Measurements from ENCODE around the gene NRM.
"Not testable (repeated sequence)": the region's sequence is repeated elsewhere in the genome, so short reads cannot be mapped to it uniquely, and the experiment has no call there.

The NRM gene

GRCh38 chr6:30672445-30673253 is 18.1 kb downstream of the NRM start, which contains the start of gene DHX16:
TSS of gene DHX16 (minus strand) at chr6:30673006. CDS start at chr6:30672841, 165 bp downstream.
- Mint-ChIP-seq H3K4me3 (peak within 1 kb of the TSS; percentile 83), H3K36me3 (peaks cover 7% of the 10 kb centered on the region), H3K27me3 (no peaks in the 10 kb centered on the region)

DNA sequence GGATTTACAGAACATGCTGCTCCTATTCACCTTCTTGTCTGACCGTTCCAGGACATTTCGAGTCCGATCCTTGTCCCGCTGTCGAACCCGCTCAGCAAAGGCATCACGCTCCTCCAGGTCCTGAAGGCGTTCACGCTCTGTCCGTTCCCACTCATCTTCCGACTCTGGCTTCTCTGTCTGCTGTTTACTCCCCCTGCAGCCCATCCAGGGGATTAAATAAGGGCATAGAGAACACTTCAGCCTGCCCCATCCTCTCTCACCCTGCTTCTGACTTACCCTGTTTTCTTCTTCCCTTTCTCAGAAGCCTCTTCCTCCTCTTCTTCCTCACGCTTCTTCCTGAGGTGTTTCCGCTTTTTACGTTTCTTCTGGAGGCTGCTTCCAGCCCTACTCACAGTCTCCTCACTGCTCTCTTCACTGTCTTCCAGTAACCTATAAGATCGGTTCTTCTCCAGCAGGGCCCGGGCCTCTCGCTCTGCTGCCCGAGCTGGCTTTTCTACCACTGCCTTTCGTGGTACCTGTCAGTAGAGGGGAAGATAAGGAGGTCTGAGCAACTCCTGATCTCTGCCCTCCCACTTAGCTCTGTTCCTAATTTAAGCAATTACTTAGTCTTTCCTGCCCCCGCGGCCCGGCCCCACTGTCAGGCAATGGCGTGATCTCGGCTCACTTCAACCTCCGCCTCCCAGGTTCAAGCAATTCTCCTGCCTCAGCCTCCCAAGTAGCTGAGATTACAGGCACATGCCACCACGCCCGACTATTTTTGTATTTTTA is 19.8 kb downstream of the NRM start:
- H3K36me3 Mint-ChIP-seq, result peaks cover 4% of the 10 kb centered on the region
- no peaks in the 10 kb centered on the region for H3K27me3 Mint-ChIP-seq
- no peaks in the 10 kb centered on the region for H3K9me3 Mint-ChIP-seq (ENCODE audit: low read depth)
- H3K4me3 Mint-ChIP-seq, result peak overlapping the region; percentile 83
- peak overlapping the region; percentile 71 for H3K27ac Mint-ChIP-seq
- H3K4me1 Mint-ChIP-seq (ENCODE audit: low read depth), result peaks cover 43% of the 10 kb centered on the region

More at GRCh38 chr6:30672445-30673253, 18.1 kb downstream of the NRM start, which contains the start of gene DHX16:
- H3K9me3 Mint-ChIP-seq (ENCODE audit: low read depth), result no peaks in the 10 kb centered on the region
- H3K27ac Mint-ChIP-seq, result peak within 1 kb of the TSS; percentile 79
- peaks cover 36% of the 10 kb centered on the region for H3K4me1 Mint-ChIP-seq (ENCODE audit: low read depth)

DNA sequence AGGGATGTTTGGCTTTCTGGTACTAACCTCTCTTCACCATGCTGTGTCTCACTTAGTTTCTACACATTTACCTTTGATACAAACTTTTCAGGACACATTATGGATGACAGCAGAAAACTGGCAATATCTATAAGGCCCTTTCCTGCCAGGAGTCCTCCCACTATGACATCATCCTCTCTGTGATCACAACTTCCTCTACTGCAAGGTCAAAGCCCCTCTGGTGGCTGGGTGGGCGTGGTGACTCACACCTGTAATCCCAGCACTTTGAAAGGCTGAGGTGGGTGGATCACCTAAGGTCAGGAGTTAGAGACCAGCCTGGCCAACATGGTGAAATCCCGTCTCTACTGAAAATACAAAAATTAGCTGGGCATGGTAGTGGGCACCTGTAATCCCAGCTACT is 24.5 kb downstream of the NRM start:
- not testable (repeated sequence) for H3K4me3 Mint-ChIP-seq; H3K27me3 Mint-ChIP-seq; H3K9me3 Mint-ChIP-seq (ENCODE audit: low read depth)
- Mint-ChIP-seq H3K36me3 (peaks cover 14% of the 10 kb centered on the region), H3K4me1 (ENCODE audit: low read depth) (peaks cover 32% of the 10 kb centered on the region), H3K27ac (peak overlapping the region; percentile 61)

- Mint-ChIP-seq H3K27ac (peak overlapping the region; percentile 22), H3K36me3 (peaks cover 11% of the 10 kb centered on the region)
These were observed 25.6 kb downstream of the NRM start for GRCh38 chr6:30664994-30665767.

GRCh38 chr6:30657922-30658321 is 32.9 kb downstream of the NRM start:
- H3K4me1 Mint-ChIP-seq (ENCODE audit: low read depth); H3K9me3 Mint-ChIP-seq (ENCODE audit: low read depth); H3K4me3 Mint-ChIP-seq; H3K27me3 Mint-ChIP-seq; H3K27ac Mint-ChIP-seq: not testable (repeated sequence)
- peaks cover 15% of the 10 kb centered on the region for H3K36me3 Mint-ChIP-seq

More at GRCh38 chr6:30664994-30665767, 25.6 kb downstream of the NRM start:
- no peaks in the 10 kb centered on the region for H3K27me3 Mint-ChIP-seq
- no peaks in the 10 kb centered on the region for H3K9me3 Mint-ChIP-seq (ENCODE audit: low read depth)
- H3K4me3 Mint-ChIP-seq, result no peak overlapping the region
- peaks cover 21% of the 10 kb centered on the region for H3K4me1 Mint-ChIP-seq (ENCODE audit: low read depth)

DNA sequence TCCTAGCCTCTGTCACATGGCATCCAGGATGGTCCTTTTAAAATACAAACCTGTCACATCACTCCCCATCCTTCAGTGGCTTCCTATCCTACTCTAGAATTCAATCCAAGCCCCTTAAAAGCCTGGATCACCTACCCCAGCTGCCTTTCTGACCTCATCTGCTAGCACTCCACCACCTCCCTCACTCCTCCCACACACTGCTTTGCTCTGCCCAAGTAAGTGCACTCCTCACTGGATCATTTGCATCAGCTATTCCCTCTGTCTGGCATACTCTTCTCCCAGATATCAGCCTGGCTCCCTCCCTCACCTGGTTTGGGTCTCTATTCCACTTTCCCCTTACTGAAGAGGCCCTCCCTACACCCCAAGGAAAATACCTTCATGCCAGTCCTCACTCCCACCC is 33.3 kb downstream of the NRM start:
- Mint-ChIP-seq H3K27me3 (no peaks in the 10 kb centered on the region), H3K36me3 (peaks cover 15% of the 10 kb centered on the region), H3K9me3 (ENCODE audit: low read depth) (no peaks in the 10 kb centered on the region), H3K27ac (no peak overlapping the region), H3K4me1 (ENCODE audit: low read depth) (no peaks in the 10 kb centered on the region), H3K4me3 (no peak overlapping the region)

GRCh38 chr6:30656513-30656912 is 34.3 kb downstream of the NRM start:
- no peak overlapping the region for H3K27ac Mint-ChIP-seq
- peaks cover 8% of the 10 kb centered on the region for H3K36me3 Mint-ChIP-seq
- H3K9me3 Mint-ChIP-seq (ENCODE audit: low read depth), result no peaks in the 10 kb centered on the region

DNA sequence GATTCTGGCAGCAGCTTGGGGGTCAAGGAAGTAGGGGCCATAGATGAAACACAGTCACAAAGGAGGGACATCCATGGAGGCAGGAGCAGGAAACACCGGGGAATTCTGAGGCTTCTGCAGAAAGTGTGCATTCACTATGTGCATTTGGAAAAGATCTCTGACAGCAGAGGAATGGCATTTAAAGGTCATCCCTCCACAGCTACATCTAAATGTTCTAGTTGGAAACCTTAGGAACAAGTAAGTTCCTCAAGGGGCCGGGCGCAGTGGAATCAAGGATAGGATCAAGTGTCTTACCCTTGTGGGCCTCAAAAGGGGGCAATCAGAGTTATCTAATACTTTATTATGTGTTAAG is 35.1 kb downstream of the NRM start:
- Mint-ChIP-seq H3K4me3 (no peak overlapping the region), H3K27me3 (no peaks in the 10 kb centered on the region), H3K9me3 (ENCODE audit: low read depth) (no peaks in the 10 kb centered on the region), H3K36me3 (peaks cover 8% of the 10 kb centered on the region), H3K4me1 (ENCODE audit: low read depth) (no peaks in the 10 kb centered on the region), H3K27ac (no peak overlapping the region)

More at GRCh38 chr6:30656513-30656912, 34.3 kb downstream of the NRM start:
- no peaks in the 10 kb centered on the region for H3K27me3 Mint-ChIP-seq
- no peaks in the 10 kb centered on the region for H3K4me1 Mint-ChIP-seq (ENCODE audit: low read depth)
- no peak overlapping the region for H3K4me3 Mint-ChIP-seq

GRCh38 chr6:30654798-30655742 is 35.7 kb downstream of the NRM start:
- H3K27ac Mint-ChIP-seq, result peak overlapping the region; percentile 58
- H3K27me3 Mint-ChIP-seq, result no peaks in the 10 kb centered on the region
- H3K9me3 Mint-ChIP-seq (ENCODE audit: low read depth), result no peaks in the 10 kb centered on the region
- no peak overlapping the region for H3K4me3 Mint-ChIP-seq
- peaks cover 8% of the 10 kb centered on the region for H3K36me3 Mint-ChIP-seq
- no peaks in the 10 kb centered on the region for H3K4me1 Mint-ChIP-seq (ENCODE audit: low read depth)

- H3K4me3 Mint-ChIP-seq, result no peak overlapping the region
- H3K4me1 Mint-ChIP-seq (ENCODE audit: low read depth), result peaks cover 15% of the 10 kb centered on the region
- peaks cover 4% of the 10 kb centered on the region for H3K36me3 Mint-ChIP-seq
- no peaks in the 10 kb centered on the region for H3K9me3 Mint-ChIP-seq (ENCODE audit: low read depth)
- H3K27ac Mint-ChIP-seq, result no peak overlapping the region
- H3K27me3 Mint-ChIP-seq, result no peaks in the 10 kb centered on the region
These were observed 39.6 kb downstream of the NRM start for GRCh38 chr6:30651143-30651542.

DNA sequence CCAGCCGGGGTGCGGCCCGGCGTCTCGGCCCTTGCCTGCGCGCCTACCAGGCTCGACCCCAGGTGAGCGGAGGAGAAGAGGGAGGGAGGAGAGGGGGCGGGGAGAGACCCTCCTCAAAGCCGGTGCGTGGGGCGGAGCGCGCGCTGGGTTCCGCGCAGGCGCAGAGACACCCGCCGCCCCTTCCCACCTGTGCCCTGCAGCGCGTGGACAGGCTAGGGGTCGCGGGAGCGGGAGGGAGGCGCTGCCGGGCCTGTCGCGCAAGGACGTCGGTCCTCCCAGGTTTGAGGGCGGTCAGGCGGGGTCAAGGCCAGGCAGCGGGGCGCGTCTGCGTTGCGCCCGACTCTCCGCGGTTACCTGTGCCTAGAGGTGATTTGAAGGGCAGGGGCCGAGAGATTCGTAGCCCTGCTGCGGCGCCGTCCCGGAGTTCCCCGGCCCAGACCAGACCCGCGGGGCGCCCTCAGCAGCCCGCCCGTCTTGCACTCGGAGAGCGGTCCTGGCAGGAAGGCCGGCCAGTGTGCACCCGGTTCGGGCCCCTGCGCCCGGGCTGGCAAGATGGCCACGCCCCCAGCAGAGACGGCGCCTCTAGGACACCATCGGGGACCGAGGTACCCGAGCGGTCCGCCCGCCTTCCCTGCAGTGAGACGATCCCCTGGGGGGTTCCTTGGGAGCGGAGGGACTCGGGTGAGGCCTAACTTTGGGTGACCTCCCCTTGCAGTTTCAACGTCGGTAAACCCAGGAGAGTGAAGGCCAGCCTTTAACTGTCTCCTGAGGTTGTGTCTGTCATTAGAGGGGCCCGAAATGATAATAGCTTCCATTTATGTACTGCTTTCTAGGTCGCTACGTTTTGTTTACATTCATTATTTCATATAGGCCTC is 43.3 kb downstream of the NRM start:
- Mint-ChIP-seq H3K27me3 (no peaks in the 10 kb centered on the region), H3K4me3 (peak overlapping the region; percentile 92)

DNA sequence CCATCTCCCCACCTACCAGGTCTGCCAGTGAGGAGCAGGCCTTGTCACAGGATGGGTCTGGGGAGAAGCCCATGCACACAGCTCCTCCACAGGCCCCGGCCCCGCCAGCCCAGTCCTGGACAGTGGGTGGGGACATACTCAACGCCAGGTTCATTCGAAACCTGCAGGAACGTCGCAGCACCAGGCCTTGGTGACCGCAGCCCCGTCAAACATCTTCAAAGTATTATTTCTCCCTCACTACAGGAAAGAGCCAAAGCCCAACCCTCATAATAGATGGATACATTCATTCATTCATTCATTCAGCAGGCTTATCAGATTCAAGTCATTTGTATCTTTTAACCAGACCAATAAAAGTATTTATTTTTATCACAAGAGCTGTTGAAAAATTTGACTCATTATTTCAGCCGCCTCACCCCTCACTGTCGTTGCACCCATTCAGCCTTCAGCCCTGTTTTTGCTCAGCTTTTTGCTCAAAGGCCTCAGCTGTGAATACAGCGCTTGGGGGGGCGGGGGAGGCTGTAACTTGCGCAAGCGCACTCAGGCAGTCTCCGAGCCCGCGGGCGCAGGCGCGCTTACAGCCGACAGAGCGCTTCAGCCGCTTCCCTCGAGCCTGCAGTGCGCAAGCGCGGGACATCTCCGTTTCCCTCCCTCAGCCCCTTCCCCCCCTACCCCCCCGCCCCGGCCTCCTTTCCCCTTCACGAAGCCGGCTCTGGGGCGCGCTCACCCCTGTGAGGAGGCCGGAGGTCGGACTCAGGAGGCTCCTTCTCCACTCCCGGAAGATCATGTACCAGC is 44.1 kb downstream of the NRM start, which contains the start of gene C6orf136:
Gene C6orf136, plus strand, starts transcription at position 684 of the 792 bp plus-strand sequence. Its CDS starts 99 bp downstream, at position 783.
- no peaks in the 10 kb centered on the region for H3K27me3 Mint-ChIP-seq
- H3K27ac Mint-ChIP-seq, result peak within 1 kb of the TSS; percentile 85
- peaks cover 30% of the 10 kb centered on the region for H3K4me1 Mint-ChIP-seq (ENCODE audit: low read depth)
- H3K9me3 Mint-ChIP-seq (ENCODE audit: low read depth), result no peaks in the 10 kb centered on the region
- peak within 1 kb of the TSS; percentile 92 for H3K4me3 Mint-ChIP-seq
- peaks cover 2% of the 10 kb centered on the region for H3K36me3 Mint-ChIP-seq

More for the DNA sequence above, 43.3 kb downstream of the NRM start:
- Mint-ChIP-seq H3K36me3 (peaks cover 2% of the 10 kb centered on the region), H3K9me3 (ENCODE audit: low read depth) (no peaks in the 10 kb centered on the region), H3K27ac (peak overlapping the region; percentile 84), H3K4me1 (ENCODE audit: low read depth) (peaks cover 27% of the 10 kb centered on the region)
